Tracheal epithelial cell (primary cell): ENCODE results near the gene TCP11X2. TPM values are rescaled to one million over a fixed set of nuclear protein-coding genes. Genes with fewer than 3 reads are reported as not detected.

Source experiments
- total RNA-seq: library from RNA; depleted of rRNA; stranded (reverse); fragments of >200 nt; gene quantifications from 2 replicates; pipeline ENCODE4 v1.2.1, GENCODE V29; 2014

The TCP11X2 gene
- not detected in 2 replicates for total RNA-seq

DNA sequence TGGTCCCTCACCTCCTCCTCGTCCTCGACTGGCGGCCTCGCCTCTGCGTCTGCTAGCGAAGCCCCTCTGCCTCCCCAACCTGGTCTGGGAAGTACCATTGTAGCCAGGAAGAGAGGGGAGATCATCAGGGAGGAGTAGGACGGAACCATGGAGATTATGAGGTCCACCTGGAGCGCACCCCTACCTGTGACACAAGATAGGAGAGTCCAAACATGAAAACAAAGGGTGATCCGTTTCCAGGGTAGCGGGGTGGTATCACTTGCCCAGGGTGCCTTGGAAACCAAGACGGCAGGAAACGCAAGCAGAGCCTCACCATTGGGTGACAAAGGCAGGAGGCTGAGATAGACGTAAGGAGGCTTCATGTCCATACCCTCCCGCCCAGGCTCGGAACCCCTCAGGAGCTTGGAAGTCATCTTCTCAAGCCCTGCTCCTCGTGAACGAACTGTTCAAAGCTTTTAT is at the start of gene TCP11X2:
Gene TCP11X2 (minus strand): TSS at position 51 of the 459 bp plus-strand sequence.

DNA sequence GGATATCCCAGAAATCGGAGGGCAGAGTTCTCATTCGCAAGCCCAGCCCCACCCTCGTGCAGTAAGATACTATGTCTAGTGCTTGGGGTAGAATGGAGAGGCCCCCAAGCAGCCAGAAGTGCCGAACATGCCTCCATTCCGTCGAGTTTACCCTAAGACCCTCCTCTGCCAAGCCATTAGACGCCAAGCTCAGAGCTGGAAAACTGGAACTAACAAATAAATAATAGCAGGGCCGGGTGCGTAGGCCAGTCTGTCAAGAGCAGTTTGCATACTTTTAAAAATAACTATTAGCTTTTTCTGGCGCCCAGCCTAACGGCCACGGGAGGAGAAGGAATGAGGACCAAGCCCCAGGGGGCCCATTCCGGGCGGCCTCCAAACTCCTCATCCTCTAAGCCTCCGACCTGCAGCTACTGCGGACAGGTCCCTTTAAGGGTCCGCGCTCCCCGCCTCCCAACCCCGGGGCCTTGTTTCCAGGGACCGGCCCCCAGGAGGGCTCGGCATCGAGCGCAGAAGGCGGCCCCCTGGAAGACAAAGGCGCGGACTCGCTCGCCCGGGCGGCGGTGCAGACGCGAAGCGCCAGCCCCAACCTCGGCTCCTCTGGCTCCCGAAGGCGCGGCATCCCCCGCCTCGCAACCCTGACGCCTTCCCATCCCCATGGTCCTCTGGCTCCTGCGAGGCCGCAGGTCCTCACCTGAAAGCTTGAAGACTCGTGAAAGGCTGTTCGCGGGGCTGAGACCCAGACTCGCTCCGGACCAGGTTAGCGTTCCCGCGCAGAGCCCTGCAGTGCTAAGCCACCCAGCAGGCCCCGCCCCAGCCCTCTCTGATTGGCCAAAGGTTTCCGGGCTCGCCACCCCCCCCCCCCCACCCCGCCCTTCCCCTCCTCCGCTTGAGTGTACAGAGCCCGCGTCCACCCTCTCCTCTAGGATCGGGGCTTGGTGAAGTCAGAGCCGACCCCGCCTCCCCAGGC is 44.6 kb upstream of the TCP11X2 start, which contains the start of gene TMSB15A:
Gene TMSB15A (minus strand): TSS at position 765 of the 967 bp plus-strand sequence.

DNA sequence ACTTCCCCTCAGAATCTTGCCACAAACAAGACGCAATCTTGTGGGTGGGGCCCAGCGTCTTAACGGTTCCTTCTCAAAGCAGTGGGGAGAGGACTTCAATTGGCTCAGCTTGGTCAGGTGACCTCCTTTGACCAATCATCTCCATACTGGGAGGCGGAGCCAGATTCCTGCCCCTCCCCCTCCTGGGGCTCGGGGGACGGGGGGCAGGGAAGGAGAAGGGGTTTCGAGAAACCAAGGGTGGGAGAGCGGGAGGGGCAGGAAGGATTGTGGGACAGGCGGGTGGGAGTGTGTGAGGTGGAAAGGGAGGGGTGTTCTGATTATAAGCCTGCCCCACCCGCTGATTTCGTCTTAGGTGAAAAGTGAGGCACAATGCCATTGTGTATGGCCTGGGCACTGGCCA is 31.7 kb downstream of the TCP11X2 start, which contains the start of gene NXF2B:
Gene NXF2B (minus strand): TSS at position 101 of the 400 bp plus-strand sequence. CDS start 59,972 bp downstream, outside the sequence.

Other genes with a start within 250 kb of the TCP11X2 start
- gene NXF2, start 224.6 kb downstream of the TCP11X2 start, total RNA-seq, result not detected in 2 replicates
- not detected in 2 replicates for gene NXF2B, start 31.8 kb downstream of the TCP11X2 start, total RNA-seq
- gene TMSB15A, start 44.9 kb upstream of the TCP11X2 start, total RNA-seq, result 0.24 TPM in 1 of 2 replicates, not detected in the other
- 13.0 and 18.1 TPM in 2 replicates for gene ARMCX5, start 127.7 kb upstream of the TCP11X2 start, total RNA-seq
- 0.21 and 0.48 TPM in 2 replicates for gene GPRASP1, start 179.7 kb upstream of the TCP11X2 start, total RNA-seq
- 7.2 and 8.0 TPM in 2 replicates for gene GPRASP2, start 240.6 kb upstream of the TCP11X2 start, total RNA-seq
- gene GPRASP3, start 248.9 kb upstream of the TCP11X2 start, total RNA-seq, result 1.3 and 1.7 TPM in 2 replicates